Measurements from ENCODE around the gene OGFOD3. TPM values are rescaled to one million over a fixed set of nuclear protein-coding genes. Genes with fewer than 3 reads are reported as not detected.
"Not testable (repeated sequence)": the region's sequence is repeated elsewhere in the genome, so short reads cannot be mapped to it uniquely, and the experiment has no call there.

Gene OGFOD3
- total and polyA plus RNA-seq, 2 donors (not counting 3 experiments of a cell fraction or from before 2014, with no cell fraction given): 31.7 to 34.8 TPM

- Histone ChIP-seq H3K4me2 (ENCODE audit: insufficient read depth, low read length) (no peak overlapping the region), H3K36me3 (ENCODE audit: control insufficient read depth in 2 of 2, extremely low read depth in 1 of 2, insufficient read depth in 2 of 2, low read length in 2 of 2) (no peaks in the 10 kb centered on the region), H3K9me3 (replicated peaks; ENCODE audit: control insufficient read depth, insufficient read depth, low read length) (no peaks in the 10 kb centered on the region), H3K9me1 (replicated peaks; ENCODE audit: control insufficient read depth, extremely low read depth, insufficient read depth, low read length) (no peaks in the 10 kb centered on the region), H3K79me2 (ENCODE audit: control insufficient read depth, insufficient read depth, low read length) (no peaks in the 10 kb centered on the region), H3K4me1 (ENCODE audit: control insufficient read depth, extremely low read depth, insufficient read depth, low read length) (peaks cover 2% of the 10 kb centered on the region), H3K27ac (ENCODE audit: insufficient read depth, low read depth, low read length) (no peak overlapping the region), H2AFZ (ENCODE audit: low read depth, low read length) (no peak overlapping the region), H3K4me3 (replicated peaks in 1 of 3; ENCODE audit: insufficient read depth in 1 of 3, low read depth in 1 of 3, low read length in 3 of 3) (no peak overlapping the region), H4K20me1 (replicated peaks; ENCODE audit: control insufficient read depth, extremely low read depth, insufficient read depth, low read length) (no peaks in the 10 kb centered on the region), H3K9ac (replicated peaks; ENCODE audit: extremely low read depth, insufficient read depth, low read length) (no peak overlapping the region), H3K27me3 (ENCODE audit: control insufficient read depth in 2 of 2, insufficient read depth in 2 of 2, low read length in 2 of 2) (no peaks in the 10 kb centered on the region)
- intact Hi-C loops (cut with micrococcal nuclease): loop anchor here (10.0 kb wide), 2 partner anchors 168 to 378 kb away; partner anchors contain the start of genes DCXR and RAC3
- TF ChIP-seq JUN (IDR thresholded peaks at IDR 0.05; ENCODE audit: borderline replicate concordance, insufficient read depth, insufficient read length, low read depth) (no peak), FOS (IDR thresholded peaks at IDR 0.05; ENCODE audit: borderline replicate concordance, insufficient read depth, low read length) (no peak), POLR2A (IDR thresholded peaks at IDR 0.05; ENCODE audit: low read depth, low read length) (no peak), POLR2AphosphoS5 (IDR thresholded peaks at IDR 0.05; ENCODE audit: insufficient read depth, low read depth, low read length) (no peak), GATA2 (IDR thresholded peaks at IDR 0.05; ENCODE audit: insufficient read depth, insufficient read length, low read depth, low read length) (no peak), EZH2 (IDR thresholded peaks at IDR 0.05; ENCODE audit: borderline replicate concordance, low read depth, low read length, severe bottlenecking) (no peak)
- TF ChIP-seq, protein P1, sequence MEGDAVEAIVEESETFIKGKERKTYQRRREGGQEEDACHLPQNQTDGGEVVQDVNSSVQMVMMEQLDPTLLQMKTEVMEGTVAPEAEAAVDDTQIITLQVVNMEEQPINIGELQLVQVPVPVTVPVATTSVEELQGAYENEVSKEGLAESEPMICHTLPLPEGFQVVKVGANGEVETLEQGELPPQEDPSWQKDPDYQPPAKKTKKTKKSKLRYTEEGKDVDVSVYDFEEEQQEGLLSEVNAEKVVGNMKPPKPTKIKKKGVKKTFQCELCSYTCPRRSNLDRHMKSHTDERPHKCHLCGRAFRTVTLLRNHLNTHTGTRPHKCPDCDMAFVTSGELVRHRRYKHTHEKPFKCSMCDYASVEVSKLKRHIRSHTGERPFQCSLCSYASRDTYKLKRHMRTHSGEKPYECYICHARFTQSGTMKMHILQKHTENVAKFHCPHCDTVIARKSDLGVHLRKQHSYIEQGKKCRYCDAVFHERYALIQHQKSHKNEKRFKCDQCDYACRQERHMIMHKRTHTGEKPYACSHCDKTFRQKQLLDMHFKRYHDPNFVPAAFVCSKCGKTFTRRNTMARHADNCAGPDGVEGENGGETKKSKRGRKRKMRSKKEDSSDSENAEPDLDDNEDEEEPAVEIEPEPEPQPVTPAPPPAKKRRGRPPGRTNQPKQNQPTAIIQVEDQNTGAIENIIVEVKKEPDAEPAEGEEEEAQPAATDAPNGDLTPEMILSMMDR (IDR thresholded peaks at IDR 0.05; ENCODE audit: extremely low read depth in 1 of 2, insufficient read depth in 1 of 2, low read depth in 1 of 2, low read length in 2 of 2): no peak
- TF ChIP-seq, protein P2, sequence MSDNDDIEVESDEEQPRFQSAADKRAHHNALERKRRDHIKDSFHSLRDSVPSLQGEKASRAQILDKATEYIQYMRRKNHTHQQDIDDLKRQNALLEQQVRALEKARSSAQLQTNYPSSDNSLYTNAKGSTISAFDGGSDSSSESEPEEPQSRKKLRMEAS (IDR thresholded peaks at IDR 0.05; ENCODE audit: insufficient read depth, insufficient read length): no peak
- ChIA-PET POLR2A (no interaction called here), CTCF (interaction anchor here (1.4 kb wide), 1 partner anchor 112 kb away, joined by 3 read pairs; no protein-coding TSS in a partner anchor)
- no TSS peak for BruUV-seq (replicated peaks)
- FAIRE-seq (no peak), DNase-seq (ENCODE audit: low read depth, low spot score) (no peak)
- dilution Hi-C loops (cut with MboI; ENCODE audit: extremely low pct_ligation_motif_present, low sequenced_read_pairs): no loop called here
Measured at GRCh38 chr17:82412535-82413520, 5.6 kb downstream of the OGFOD3 start.

- POLR2A ChIA-PET; DNase-seq (ENCODE audit: low read depth, low spot score); H3K36me3 ChIP-seq (ENCODE audit: control insufficient read depth in 2 of 2, extremely low read depth in 1 of 2, insufficient read depth in 2 of 2, low read length in 2 of 2); BruUV-seq (replicated peaks); H3K27me3 ChIP-seq (ENCODE audit: control insufficient read depth in 2 of 2, insufficient read depth in 2 of 2, low read length in 2 of 2); H3K27ac ChIP-seq (ENCODE audit: insufficient read depth, low read depth, low read length); H2AFZ ChIP-seq (ENCODE audit: low read depth, low read length); CTCF ChIA-PET; H3K4me3 ChIP-seq (replicated peaks in 1 of 3; ENCODE audit: insufficient read depth in 1 of 3, low read depth in 1 of 3, low read length in 3 of 3); H3K9me3 ChIP-seq (replicated peaks; ENCODE audit: control insufficient read depth, insufficient read depth, low read length); H3K79me2 ChIP-seq (ENCODE audit: control insufficient read depth, insufficient read depth, low read length); H3K4me1 ChIP-seq (ENCODE audit: control insufficient read depth, extremely low read depth, insufficient read depth, low read length); dilution Hi-C loops (cut with MboI; ENCODE audit: extremely low pct_ligation_motif_present, low sequenced_read_pairs); H4K20me1 ChIP-seq (replicated peaks; ENCODE audit: control insufficient read depth, extremely low read depth, insufficient read depth, low read length); H3K9me1 ChIP-seq (replicated peaks; ENCODE audit: control insufficient read depth, extremely low read depth, insufficient read depth, low read length); FAIRE-seq; H3K9ac ChIP-seq (replicated peaks; ENCODE audit: extremely low read depth, insufficient read depth, low read length); H3K4me2 ChIP-seq (ENCODE audit: insufficient read depth, low read length): not testable (repeated sequence)
- intact Hi-C loops (cut with micrococcal nuclease): loop anchor here (10.0 kb wide), 2 partner anchors 167 to 377 kb away; partner anchors contain the start of genes DCXR and RAC3
Measured at GRCh38 chr17:82412081-82412480, 6.3 kb downstream of the OGFOD3 start.

All from endothelial cell of umbilical vein (primary cell).